H1 (cell line): ENCODE data around the gene MTAP. TPM values are rescaled to one million over a fixed set of nuclear protein-coding genes. Genes with fewer than 3 reads are reported as not detected.

Experiments used
- BRCA1 ChIP-seq: IDR thresholded peaks from 2 replicates; pipeline ENCODE4 v1.6.1; 2012; ENCODE audit warnings: low read depth, low read length, improper control_type of control experiment
- polyA plus RNA-seq, 7 experiments: library from polyadenylated mRNA; depleted of rRNA in 3 of 7; stranded (reverse) in 5 of 7; unstranded in 2 of 7; fragments of >200 nt in 5 of 7; fragments of 200-250 nt in 2 of 7; gene quantifications; 1 replicate in 5 of 7; 2 replicates in 1 of 7; 4 replicates in 1 of 7; pipeline versions ENCODE4 v1.2.1 to v1.2.3, GENCODE V29; 2011 to 2013; ENCODE audit warnings: missing spikeins in 2 of 7, mixed read lengths in 2 of 7
- total RNA-seq: library from RNA; stranded (reverse); fragmentation: NEBNext Ultra II Directional; extraction: Animal tissue kit (Norgen Biotek cat#: 25700); gene quantifications from 2 replicates; pipeline ENCODE4 v1.2.1, GENCODE V29; 2021

Gene MTAP
- total and polyA plus RNA-seq, 2 of the 8 experiments (the other 6 are each of a cell fraction or from before 2014, with no cell fraction given), result 16.4 to 100 TPM

- TF ChIP-seq BRCA1, result no peak
Observed at GRCh38 chr9:21871256-21871975, 69.0 kb downstream of the MTAP start (continued).
